Loucy (cell line): Measurements from ENCODE around the gene AATK.

Experiments used
- H2AFZ ChIP-seq: fragments of 200-600 bp; sonication (generic); 2 replicates; pipeline ENCODE4 v1.6.0; 2016; ENCODE audit warnings: antibody characterized with exemption, mild to moderate bottlenecking, low read length, moderate library complexity
- H3F3A ChIP-seq: fragments of 200-600 bp; 2 replicates; pipeline ENCODE4 v1.6.0; 2016; ENCODE audit warnings: antibody characterized with exemption, low read depth, mild to moderate bottlenecking
- H3K27me3 ChIP-seq: fragments of 200-600 bp; sonication (generic); 2 replicates; pipeline ENCODE4 v1.6.1; 2014; ENCODE audit warnings: low read length, mild to moderate bottlenecking; ENCODE audit not compliant: insufficient read depth, poor library complexity, severe bottlenecking
- H3K36me3 ChIP-seq: fragments of 200-600 bp; sonication (generic); 2 replicates; pipeline ENCODE4 v1.6.1; 2016; ENCODE audit warnings: low read length; ENCODE audit not compliant: insufficient read depth
- H3K4me1 ChIP-seq: fragments of 200-600 bp; sonication (generic); 2 replicates; pipeline ENCODE4 v1.5.1; 2014; ENCODE audit warnings: low read length, mild to moderate bottlenecking; ENCODE audit not compliant: insufficient read depth, poor library complexity, severe bottlenecking
- H3K4me2 ChIP-seq: fragments of 200-600 bp; sonication (generic); 2 replicates; pipeline ENCODE4 v1.6.0; 2014; ENCODE audit warnings: antibody characterized with exemption, low read length, low read depth, mild to moderate bottlenecking; ENCODE audit not compliant: poor library complexity, severe bottlenecking
- H3K4me3 ChIP-seq: fragments of 200-600 bp; sonication (generic); 2 replicates; pipeline ENCODE4 v1.5.1; 2014; ENCODE audit warnings: low read length, mild to moderate bottlenecking, mixed read lengths; ENCODE audit not compliant: poor library complexity, severe bottlenecking
- H3K79me2 ChIP-seq: fragments of 200-600 bp; sonication (generic); 2 replicates; pipeline ENCODE4 v1.6.1; 2014; ENCODE audit warnings: low read length; ENCODE audit not compliant: insufficient read depth
- H3K9ac ChIP-seq: fragments of 200-600 bp; sonication (generic); 2 replicates; pipeline ENCODE4 v1.6.0; 2014; ENCODE audit warnings: mild to moderate bottlenecking, low read depth, low read length, moderate library complexity; ENCODE audit not compliant: poor library complexity, severe bottlenecking
- H3K9me2 ChIP-seq: fragments of 200-600 bp; sonication (generic); replicated peaks from 2 replicates; pipeline ENCODE4 v1.6.1; 2016; ENCODE audit warnings: low read depth, low read length, mixed read lengths
- H3K9me3 ChIP-seq: fragments of 200-600 bp; sonication (generic); 2 replicates; pipeline ENCODE4 v1.6.1; 2014; ENCODE audit warnings: mild to moderate bottlenecking, antibody characterized with exemption, low read length, low read depth; ENCODE audit not compliant: insufficient read depth
- H4K20me1 ChIP-seq: fragments of 200-600 bp; sonication (generic); 2 replicates; pipeline ENCODE4 v1.6.0; 2014; ENCODE audit warnings: antibody characterized with exemption, low read length, mild to moderate bottlenecking; ENCODE audit not compliant: insufficient read depth, poor library complexity, severe bottlenecking
- CTCF ChIP-seq: fragments of 200-600 bp; sonication (generic); conservative IDR thresholded peaks from 2 replicates; pipeline ENCODE4 v1.5.1; 2014; ENCODE audit warnings: mild to moderate bottlenecking, antibody characterized with exemption, low read length
- EZH2phosphoT487 ChIP-seq: fragments of 200-600 bp; IDR thresholded peaks from 2 replicates; pipeline ENCODE4 v1.6.1; 2018; ENCODE audit warnings: antibody characterized with exemption, mild to moderate bottlenecking, moderate library complexity, borderline replicate concordance

The AATK gene

DNA sequence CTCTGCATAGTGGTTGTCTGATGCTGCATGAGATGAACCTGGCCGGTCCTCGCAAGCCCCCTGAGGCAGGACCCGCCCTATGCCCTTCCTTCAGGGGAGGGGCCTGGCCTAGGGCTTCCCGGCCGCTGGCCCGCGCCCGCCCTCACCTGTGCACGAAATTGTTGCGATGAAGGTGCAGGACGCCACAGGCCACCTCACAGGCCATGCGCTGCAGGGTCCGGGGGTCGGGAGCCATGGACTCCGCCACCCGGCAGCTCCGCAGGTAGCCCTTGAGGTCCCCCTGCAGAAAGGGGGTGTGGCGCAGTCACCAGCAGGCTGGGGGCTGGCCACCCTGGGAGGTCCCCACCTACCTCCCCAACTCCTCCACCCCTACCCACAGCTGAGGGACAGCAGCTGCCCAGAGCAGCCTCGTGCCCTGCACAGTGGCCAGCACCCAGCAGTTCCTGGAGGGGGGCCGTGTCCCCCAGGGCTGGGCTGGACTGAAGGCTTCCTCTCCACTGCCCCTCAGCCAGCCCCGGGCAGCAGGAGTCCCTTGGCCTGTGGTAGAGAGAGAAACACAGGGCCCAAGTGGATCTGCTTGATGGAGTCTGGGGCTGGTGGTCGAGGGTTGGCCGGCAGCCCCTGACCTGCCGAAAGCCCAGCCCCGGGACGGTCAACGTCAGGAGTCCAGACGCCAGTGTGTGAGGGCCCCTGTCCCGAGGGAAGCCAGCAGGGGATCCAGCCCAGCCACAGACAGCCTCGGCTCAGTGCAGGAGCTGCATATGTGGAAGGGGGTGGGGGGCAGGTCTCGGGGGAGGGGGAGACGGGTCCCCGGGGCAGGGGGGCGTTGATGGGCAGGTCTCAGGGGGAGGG, 39.5 kb downstream of the AATK start:
- H3K4me3 ChIP-seq: no peak overlapping the region
- H3K4me1 ChIP-seq: no peaks in the 10 kb centered on the region
- H3K9ac ChIP-seq: no peak overlapping the region
- H3F3A ChIP-seq: no peaks in the 10 kb centered on the region
- TF ChIP-seq CTCF (no peak), EZH2phosphoT487 (no peak)
- H3K9me3 ChIP-seq: no peaks in the 10 kb centered on the region
- H4K20me1 ChIP-seq: no peaks in the 10 kb centered on the region
- no peaks in the 10 kb centered on the region for H3K9me2 ChIP-seq
- H3K27me3 ChIP-seq: no peaks in the 10 kb centered on the region
- no peaks in the 10 kb centered on the region for H3K36me3 ChIP-seq
- no peaks in the 10 kb centered on the region for H3K79me2 ChIP-seq
- no peak overlapping the region for H2AFZ ChIP-seq
- no peak overlapping the region for H3K4me2 ChIP-seq

GRCh38 chr17:81125573-81126081, 40.4 kb downstream of the AATK start:
- H4K20me1 ChIP-seq: no peaks in the 10 kb centered on the region
- no peaks in the 10 kb centered on the region for H3F3A ChIP-seq
- no peak overlapping the region for H3K4me3 ChIP-seq
- no peaks in the 10 kb centered on the region for H3K9me2 ChIP-seq
- no peak overlapping the region for H3K9ac ChIP-seq
- no peaks in the 10 kb centered on the region for H3K9me3 ChIP-seq
- no peaks in the 10 kb centered on the region for H3K79me2 ChIP-seq
- H3K27me3 ChIP-seq: no peaks in the 10 kb centered on the region
- TF ChIP-seq CTCF (no peak), EZH2phosphoT487 (no peak)
- no peaks in the 10 kb centered on the region for H3K4me1 ChIP-seq
- no peaks in the 10 kb centered on the region for H3K36me3 ChIP-seq
- no peak overlapping the region for H2AFZ ChIP-seq
- H3K4me2 ChIP-seq: no peak overlapping the region

- no peak overlapping the region for H3K4me3 ChIP-seq
- no peaks in the 10 kb centered on the region for H3K9me3 ChIP-seq
- H3K79me2 ChIP-seq: no peaks in the 10 kb centered on the region
- no peak overlapping the region for H3K4me2 ChIP-seq
- H3K36me3 ChIP-seq: no peaks in the 10 kb centered on the region
- H2AFZ ChIP-seq: no peak overlapping the region
- H3K4me1 ChIP-seq: no peaks in the 10 kb centered on the region
- TF ChIP-seq EZH2phosphoT487: no peak
- TF ChIP-seq CTCF: no peak
- no peaks in the 10 kb centered on the region for H3F3A ChIP-seq
- no peak overlapping the region for H3K9ac ChIP-seq
- no peaks in the 10 kb centered on the region for H3K9me2 ChIP-seq
- no peaks in the 10 kb centered on the region for H4K20me1 ChIP-seq
- no peaks in the 10 kb centered on the region for H3K27me3 ChIP-seq
Observed at GRCh38 chr17:81124377-81124776, 41.6 kb downstream of the AATK start.
